Mucosa of rectum (tissue), 2 donors: ENCODE measurements around the gene ENTPD6.

ENCODE experiments used
- H3K27ac ChIP-seq, 2 donors: one replicate each; pipeline ENCODE4 v1.7.0; 2013; ENCODE audit warnings: inconsistent platforms in 2 of 2, low read depth in 2 of 2, low read length in 2 of 2
- H3K27me3 ChIP-seq, 2 donors: one replicate each; pipeline ENCODE4 v1.7.0; 2013; ENCODE audit warnings: low read length in 2 of 2; ENCODE audit not compliant: control insufficient read depth in 2 of 2, insufficient read depth in 2 of 2
- H3K36me3 ChIP-seq, 2 donors: one replicate each; pipeline ENCODE4 v1.7.0; 2013; ENCODE audit warnings: low read length in 2 of 2; ENCODE audit not compliant: control insufficient read depth in 2 of 2, insufficient read depth in 2 of 2
- H3K4me1 ChIP-seq, 2 donors: one replicate each; pipeline ENCODE4 v1.7.0; 2013; ENCODE audit warnings: low read length in 2 of 2, mild to moderate bottlenecking in 1 of 2; ENCODE audit not compliant: control insufficient read depth in 2 of 2, insufficient read depth in 2 of 2
- H3K4me3 ChIP-seq, 2 donors: one replicate each; pipeline ENCODE4 v1.7.0; 2013; ENCODE audit warnings: low read length in 2 of 2
- H3K9ac ChIP-seq, 2 donors: one replicate each; pipeline ENCODE4 v1.7.0; 2013; ENCODE audit warnings: low read length in 2 of 2, low read depth in 1 of 2, mild to moderate bottlenecking in 1 of 2
- H3K9me3 ChIP-seq, 2 donors: one replicate each; pipeline ENCODE4 v1.7.0; 2013; ENCODE audit warnings: low read length in 2 of 2; ENCODE audit not compliant: control insufficient read depth in 2 of 2
- donor health status: healthy.
- donor health status: Normal muscosa, but diverticular disease.

Gene ENTPD6

DNA sequence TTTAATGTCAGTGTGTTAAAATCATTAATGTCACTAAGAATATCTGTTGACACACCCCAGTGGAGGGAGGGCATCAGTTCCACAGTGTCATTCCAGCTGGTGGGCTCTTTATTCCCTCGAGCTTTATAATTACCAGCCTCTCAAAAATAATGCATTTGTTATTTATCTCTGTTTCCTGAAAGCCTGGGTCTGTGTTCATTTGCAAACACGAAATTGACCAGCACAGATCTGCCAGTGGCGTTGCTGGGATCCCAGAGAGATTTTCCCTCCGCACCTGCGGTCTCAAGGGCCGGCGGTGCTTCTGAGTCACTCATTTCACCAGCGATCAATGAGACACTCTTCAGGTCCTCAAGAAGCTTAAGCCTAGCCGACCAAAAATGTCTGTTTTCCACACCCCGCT, 46.7 kb downstream of the ENTPD6 start:
- Histone ChIP-seq H3K4me1 (peaks cover 11 to 31% of the 10 kb centered on the region in 2 donors), H3K36me3 (peaks cover 0 to 1% of the 10 kb centered on the region in 2 donors), H3K27me3 (no peaks in the 10 kb centered on the region), H3K9me3 (no peaks in the 10 kb centered on the region), H3K9ac (no peak overlapping the region), H3K4me3 (no peak overlapping the region), H3K27ac (no peak overlapping the region)

- no peak overlapping the region for H3K4me3 ChIP-seq
- H3K9me3 ChIP-seq: no peaks in the 10 kb centered on the region
- H3K9ac ChIP-seq: no peak overlapping the region
- peaks cover 11 to 20% of the 10 kb centered on the region in 2 donors for H3K4me1 ChIP-seq
- H3K27me3 ChIP-seq: no peaks in the 10 kb centered on the region
- H3K36me3 ChIP-seq: peaks cover 0 to 1% of the 10 kb centered on the region in 2 donors
- no peak overlapping the region for H3K27ac ChIP-seq
Measured at GRCh38 chr20:25243416-25243979, 48.0 kb downstream of the ENTPD6 start.

- no peaks in the 10 kb centered on the region for H3K9me3 ChIP-seq
Measured at GRCh38 chr20:25244976-25245375, 49.5 kb downstream of the ENTPD6 start.

DNA sequence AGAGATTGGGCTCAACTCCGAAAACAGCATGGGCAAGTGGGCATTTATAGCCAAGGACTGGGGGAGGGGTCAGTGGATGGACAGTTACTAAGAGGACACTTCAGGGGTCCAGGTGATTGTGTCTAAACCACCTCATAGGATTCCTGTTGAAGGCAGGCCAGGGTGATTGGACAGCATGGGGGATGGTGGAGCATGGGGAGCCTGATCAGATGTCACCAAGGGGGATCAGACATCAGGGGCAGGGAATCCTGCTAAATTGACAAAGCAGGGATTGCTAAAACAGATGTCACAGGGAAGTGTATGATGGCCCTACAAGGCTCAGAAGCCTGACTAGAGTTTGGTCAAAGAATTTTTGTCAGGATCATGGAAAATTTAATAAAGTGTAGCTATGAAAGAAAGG, 49.9 kb downstream of the ENTPD6 start:
- Histone ChIP-seq H3K9me3 (no peaks in the 10 kb centered on the region), H3K27me3 (no peaks in the 10 kb centered on the region), H3K4me1 (peaks cover 19 to 26% of the 10 kb centered on the region in 2 donors), H3K9ac (no peak overlapping the region), H3K27ac (peak overlapping the region in 1 of 2 donors; percentile 95), H3K36me3 (no peaks in the 10 kb centered on the region), H3K4me3 (no peak overlapping the region)

More at GRCh38 chr20:25244976-25245375, 49.5 kb downstream of the ENTPD6 start:
- no peak overlapping the region for H3K4me3 ChIP-seq
- no peak overlapping the region for H3K27ac ChIP-seq
- H3K27me3 ChIP-seq: no peaks in the 10 kb centered on the region
- peaks cover 17 to 26% of the 10 kb centered on the region in 2 donors for H3K4me1 ChIP-seq
- peaks cover 0 to 1% of the 10 kb centered on the region in 2 donors for H3K36me3 ChIP-seq
- H3K9ac ChIP-seq: no peak overlapping the region

DNA sequence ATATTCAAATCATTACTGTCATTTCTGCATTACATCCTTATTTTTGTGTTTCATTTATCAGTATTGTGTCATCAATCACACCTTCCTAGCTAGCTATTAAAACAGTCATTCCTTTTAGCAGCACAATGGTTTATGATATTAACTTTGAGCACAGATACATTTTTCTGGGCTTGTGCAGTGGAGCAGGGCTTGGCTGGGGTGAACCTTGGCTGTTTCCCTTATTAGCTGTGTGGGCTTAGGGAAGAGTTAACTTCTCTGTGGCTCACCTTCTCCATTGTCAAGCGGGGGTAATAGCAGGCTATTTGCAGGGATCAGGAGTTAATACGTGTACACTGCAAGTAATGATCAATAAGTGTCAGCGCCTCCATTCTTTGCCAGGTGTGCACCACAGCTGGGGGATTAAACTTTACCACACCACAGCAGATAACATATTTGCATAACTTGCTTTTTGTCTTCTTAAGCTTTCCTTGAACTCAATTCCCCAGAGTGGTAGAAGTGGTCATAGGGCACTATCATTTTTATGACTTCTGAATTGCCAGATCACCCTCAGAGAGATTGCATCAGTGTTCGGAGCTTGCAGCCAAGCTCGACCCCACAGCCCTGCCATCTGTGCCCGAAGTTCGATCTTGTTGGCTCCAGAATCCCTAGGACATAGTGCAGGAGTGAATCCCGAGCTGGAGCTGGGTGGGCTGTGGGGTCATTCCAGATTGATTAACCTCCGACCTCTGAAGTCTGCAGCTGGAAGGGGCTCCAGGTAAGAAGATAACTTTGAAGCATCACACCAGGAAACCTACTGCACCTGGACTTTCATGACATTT, 50.9 kb downstream of the ENTPD6 start:
- Histone ChIP-seq H3K9me3 (no peaks in the 10 kb centered on the region), H3K27me3 (no peaks in the 10 kb centered on the region), H3K4me3 (peak overlapping the region; percentile 71 to 91), H3K27ac (peak overlapping the region; percentile 95 to 96), H3K4me1 (peaks cover 27 to 33% of the 10 kb centered on the region in 2 donors), H3K9ac (peak overlapping the region; percentile 87 to 95), H3K36me3 (peaks cover under 1 to 4% of the 10 kb centered on the region in 2 donors)

GRCh38 chr20:25247000-25247517, 51.5 kb downstream of the ENTPD6 start:
- Histone ChIP-seq H3K9me3 (no peaks in the 10 kb centered on the region), H3K4me3 (peak overlapping the region; percentile 71 to 91), H3K9ac (peak overlapping the region; percentile 87 to 95), H3K36me3 (peaks cover 4 to 6% of the 10 kb centered on the region in 2 donors), H3K27me3 (no peaks in the 10 kb centered on the region), H3K27ac (peak overlapping the region; percentile 95 to 96), H3K4me1 (peaks cover 33 to 40% of the 10 kb centered on the region in 2 donors)

DNA sequence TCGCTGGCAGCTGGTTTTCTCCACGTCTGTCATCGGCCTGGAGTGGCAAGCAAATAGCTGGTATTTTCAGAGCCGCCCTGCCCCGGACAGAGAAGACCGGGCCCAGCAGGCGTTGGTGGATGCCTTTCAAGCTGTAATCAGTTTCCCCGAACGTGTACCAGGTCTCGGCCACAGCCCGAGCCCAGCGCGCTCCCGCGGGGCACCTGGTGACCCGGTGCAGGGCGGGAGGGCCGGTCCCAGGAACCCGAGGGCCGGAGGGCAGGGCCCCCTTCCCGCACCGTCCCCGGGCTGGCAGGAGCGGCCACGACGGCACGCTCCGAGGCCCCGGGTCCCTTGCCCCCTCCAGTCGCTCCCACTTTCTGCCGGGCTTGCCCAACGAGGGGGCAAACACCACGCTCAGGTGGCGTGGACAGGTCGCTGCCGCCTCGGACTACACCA, 52.0 kb downstream of the ENTPD6 start:
- no peaks in the 10 kb centered on the region for H3K9me3 ChIP-seq
- H3K27ac ChIP-seq: peak overlapping the region; percentile 95 to 96
- H3K36me3 ChIP-seq: peaks cover 4 to 6% of the 10 kb centered on the region in 2 donors
- H3K4me3 ChIP-seq: peak overlapping the region; percentile 71 to 91
- no peaks in the 10 kb centered on the region for H3K27me3 ChIP-seq
- H3K9ac ChIP-seq: peak overlapping the region; percentile 87 to 95
- peaks cover 37 to 45% of the 10 kb centered on the region in 2 donors for H3K4me1 ChIP-seq

DNA sequence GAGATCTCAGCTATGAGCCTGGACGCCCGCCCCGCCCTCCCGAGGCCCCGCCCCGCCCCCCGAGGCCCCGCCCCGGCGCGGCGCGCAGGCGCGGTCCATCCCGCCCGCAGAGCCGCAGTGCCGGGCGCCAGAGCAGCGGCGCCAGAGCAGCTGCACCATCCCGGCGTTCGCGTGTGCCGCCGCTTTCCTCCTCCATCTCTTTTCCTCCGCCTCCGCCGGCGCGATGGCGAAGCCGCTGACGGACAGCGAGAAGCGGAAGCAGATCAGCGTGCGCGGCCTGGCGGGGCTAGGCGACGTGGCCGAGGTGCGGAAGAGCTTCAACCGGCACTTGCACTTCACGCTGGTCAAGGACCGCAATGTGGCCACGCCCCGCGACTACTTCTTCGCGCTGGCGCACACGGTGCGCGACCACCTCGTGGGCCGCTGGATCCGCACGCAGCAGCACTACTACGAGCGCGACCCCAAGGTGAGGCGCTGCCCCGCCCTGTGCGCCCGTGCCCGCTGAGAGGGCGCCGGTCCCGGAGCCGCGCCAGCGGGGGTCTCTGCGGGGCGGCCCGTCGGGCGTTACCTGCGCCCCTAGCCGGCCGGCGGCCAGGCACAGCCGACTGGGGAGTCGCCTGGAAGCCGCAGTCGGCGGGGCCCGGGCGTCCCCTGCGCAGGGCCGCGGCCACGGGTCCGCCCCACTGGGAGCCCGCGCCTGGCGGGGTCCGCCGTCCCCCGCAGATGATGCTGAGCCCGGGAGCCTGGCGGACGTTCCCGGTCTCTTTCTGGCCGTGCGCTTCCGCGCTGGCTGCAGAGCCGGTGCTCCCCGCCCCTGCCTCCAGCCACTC, 52.7 kb downstream of the ENTPD6 start, which contains the start of gene PYGB:
TSS of gene PYGB (plus strand) at position 130 of the 830 bp plus-strand sequence. CDS start at position 224, 94 bp downstream.
- Histone ChIP-seq H3K27ac (peak within 1 kb of the TSS; percentile 96), H3K4me1 (peaks cover 42 to 50% of the 10 kb centered on the region in 2 donors), H3K9me3 (no peaks in the 10 kb centered on the region), H3K36me3 (peaks cover 4 to 6% of the 10 kb centered on the region in 2 donors), H3K4me3 (peak within 1 kb of the TSS; percentile 91 to 93), H3K9ac (peak within 1 kb of the TSS; percentile 93 to 95), H3K27me3 (no peaks in the 10 kb centered on the region)

- H3K9me3 ChIP-seq: no peaks in the 10 kb centered on the region
- H3K4me3 ChIP-seq: peak overlapping the region; percentile 91 to 93
- peaks cover 4 to 6% of the 10 kb centered on the region in 2 donors for H3K36me3 ChIP-seq
- H3K4me1 ChIP-seq: peaks cover 42 to 56% of the 10 kb centered on the region in 2 donors
- no peaks in the 10 kb centered on the region for H3K27me3 ChIP-seq
- peak overlapping the region; percentile 92 to 93 for H3K9ac ChIP-seq
- peak overlapping the region; percentile 96 for H3K27ac ChIP-seq
Measured at GRCh38 chr20:25248786-25249172, 53.3 kb downstream of the ENTPD6 start.
